Panc1 (cell line): ENCODE measurements around the gene ALG5.

Experiments
- CTCF ChIP-seq: fragments of 450-650 bp; IDR thresholded peaks from 2 replicates; pipeline ENCODE4 v1.5.1; 2017; ENCODE audit warnings: mild to moderate bottlenecking
- POLR2AphosphoS5 ChIP-seq: IDR thresholded peaks from 2 replicates; pipeline ENCODE4 v1.6.1; 2012; ENCODE audit warnings: mild to moderate bottlenecking, low read depth, low read length, moderate library complexity

- TF ChIP-seq CTCF (no peak), POLR2AphosphoS5 (no peak)
Observed at GRCh38 chr13:37001921-37002250, 2.7 kb upstream of the ALG5 start.
